ENCODE data around the gene FRMD1. TPM values are rescaled to one million over a fixed set of nuclear protein-coding genes. Genes with fewer than 3 reads are reported as not detected.

The FRMD1 gene
- total and polyA plus RNA-seq, 2 of the 8 experiments (the other 6 are each of a cell fraction or from before 2014, with no cell fraction given), result 0.36 TPM; not detected in 1

DNA sequence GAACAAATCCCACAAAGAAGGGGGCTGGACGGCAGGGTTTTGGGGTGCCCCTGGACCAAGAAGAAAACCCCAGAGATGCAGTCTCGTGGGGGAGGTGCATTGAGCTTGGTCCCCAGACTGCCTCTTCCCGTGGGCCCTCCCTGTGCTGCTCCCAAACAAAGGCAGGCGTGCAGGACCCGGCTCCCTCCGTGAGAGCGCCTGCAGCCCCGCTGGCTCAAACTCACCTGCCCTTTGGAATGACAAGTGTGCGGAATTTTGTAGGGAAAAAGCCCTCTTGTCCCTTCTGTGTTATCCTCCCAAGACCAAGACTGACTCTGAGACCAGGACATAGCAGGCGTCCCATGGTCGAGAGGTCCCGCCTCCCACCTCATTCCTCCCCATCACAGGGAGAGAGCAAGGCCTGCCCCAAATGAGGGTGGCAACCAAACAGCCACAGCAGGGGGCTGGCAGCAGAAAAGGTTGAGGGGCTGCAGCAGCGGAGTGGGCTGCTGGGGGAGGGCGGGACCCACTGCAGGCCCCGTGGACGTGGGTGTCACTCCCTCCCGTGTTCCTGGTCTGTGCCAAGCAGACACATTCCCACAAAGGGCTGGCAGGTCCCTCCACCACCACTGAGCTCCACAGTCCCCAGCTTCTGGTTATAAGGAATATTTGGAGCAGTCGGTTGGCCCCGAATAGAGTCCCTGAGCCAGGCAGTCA is 5.6 kb upstream of the FRMD1 start (continued):
- TF ChIP-seq, protein P1, sequence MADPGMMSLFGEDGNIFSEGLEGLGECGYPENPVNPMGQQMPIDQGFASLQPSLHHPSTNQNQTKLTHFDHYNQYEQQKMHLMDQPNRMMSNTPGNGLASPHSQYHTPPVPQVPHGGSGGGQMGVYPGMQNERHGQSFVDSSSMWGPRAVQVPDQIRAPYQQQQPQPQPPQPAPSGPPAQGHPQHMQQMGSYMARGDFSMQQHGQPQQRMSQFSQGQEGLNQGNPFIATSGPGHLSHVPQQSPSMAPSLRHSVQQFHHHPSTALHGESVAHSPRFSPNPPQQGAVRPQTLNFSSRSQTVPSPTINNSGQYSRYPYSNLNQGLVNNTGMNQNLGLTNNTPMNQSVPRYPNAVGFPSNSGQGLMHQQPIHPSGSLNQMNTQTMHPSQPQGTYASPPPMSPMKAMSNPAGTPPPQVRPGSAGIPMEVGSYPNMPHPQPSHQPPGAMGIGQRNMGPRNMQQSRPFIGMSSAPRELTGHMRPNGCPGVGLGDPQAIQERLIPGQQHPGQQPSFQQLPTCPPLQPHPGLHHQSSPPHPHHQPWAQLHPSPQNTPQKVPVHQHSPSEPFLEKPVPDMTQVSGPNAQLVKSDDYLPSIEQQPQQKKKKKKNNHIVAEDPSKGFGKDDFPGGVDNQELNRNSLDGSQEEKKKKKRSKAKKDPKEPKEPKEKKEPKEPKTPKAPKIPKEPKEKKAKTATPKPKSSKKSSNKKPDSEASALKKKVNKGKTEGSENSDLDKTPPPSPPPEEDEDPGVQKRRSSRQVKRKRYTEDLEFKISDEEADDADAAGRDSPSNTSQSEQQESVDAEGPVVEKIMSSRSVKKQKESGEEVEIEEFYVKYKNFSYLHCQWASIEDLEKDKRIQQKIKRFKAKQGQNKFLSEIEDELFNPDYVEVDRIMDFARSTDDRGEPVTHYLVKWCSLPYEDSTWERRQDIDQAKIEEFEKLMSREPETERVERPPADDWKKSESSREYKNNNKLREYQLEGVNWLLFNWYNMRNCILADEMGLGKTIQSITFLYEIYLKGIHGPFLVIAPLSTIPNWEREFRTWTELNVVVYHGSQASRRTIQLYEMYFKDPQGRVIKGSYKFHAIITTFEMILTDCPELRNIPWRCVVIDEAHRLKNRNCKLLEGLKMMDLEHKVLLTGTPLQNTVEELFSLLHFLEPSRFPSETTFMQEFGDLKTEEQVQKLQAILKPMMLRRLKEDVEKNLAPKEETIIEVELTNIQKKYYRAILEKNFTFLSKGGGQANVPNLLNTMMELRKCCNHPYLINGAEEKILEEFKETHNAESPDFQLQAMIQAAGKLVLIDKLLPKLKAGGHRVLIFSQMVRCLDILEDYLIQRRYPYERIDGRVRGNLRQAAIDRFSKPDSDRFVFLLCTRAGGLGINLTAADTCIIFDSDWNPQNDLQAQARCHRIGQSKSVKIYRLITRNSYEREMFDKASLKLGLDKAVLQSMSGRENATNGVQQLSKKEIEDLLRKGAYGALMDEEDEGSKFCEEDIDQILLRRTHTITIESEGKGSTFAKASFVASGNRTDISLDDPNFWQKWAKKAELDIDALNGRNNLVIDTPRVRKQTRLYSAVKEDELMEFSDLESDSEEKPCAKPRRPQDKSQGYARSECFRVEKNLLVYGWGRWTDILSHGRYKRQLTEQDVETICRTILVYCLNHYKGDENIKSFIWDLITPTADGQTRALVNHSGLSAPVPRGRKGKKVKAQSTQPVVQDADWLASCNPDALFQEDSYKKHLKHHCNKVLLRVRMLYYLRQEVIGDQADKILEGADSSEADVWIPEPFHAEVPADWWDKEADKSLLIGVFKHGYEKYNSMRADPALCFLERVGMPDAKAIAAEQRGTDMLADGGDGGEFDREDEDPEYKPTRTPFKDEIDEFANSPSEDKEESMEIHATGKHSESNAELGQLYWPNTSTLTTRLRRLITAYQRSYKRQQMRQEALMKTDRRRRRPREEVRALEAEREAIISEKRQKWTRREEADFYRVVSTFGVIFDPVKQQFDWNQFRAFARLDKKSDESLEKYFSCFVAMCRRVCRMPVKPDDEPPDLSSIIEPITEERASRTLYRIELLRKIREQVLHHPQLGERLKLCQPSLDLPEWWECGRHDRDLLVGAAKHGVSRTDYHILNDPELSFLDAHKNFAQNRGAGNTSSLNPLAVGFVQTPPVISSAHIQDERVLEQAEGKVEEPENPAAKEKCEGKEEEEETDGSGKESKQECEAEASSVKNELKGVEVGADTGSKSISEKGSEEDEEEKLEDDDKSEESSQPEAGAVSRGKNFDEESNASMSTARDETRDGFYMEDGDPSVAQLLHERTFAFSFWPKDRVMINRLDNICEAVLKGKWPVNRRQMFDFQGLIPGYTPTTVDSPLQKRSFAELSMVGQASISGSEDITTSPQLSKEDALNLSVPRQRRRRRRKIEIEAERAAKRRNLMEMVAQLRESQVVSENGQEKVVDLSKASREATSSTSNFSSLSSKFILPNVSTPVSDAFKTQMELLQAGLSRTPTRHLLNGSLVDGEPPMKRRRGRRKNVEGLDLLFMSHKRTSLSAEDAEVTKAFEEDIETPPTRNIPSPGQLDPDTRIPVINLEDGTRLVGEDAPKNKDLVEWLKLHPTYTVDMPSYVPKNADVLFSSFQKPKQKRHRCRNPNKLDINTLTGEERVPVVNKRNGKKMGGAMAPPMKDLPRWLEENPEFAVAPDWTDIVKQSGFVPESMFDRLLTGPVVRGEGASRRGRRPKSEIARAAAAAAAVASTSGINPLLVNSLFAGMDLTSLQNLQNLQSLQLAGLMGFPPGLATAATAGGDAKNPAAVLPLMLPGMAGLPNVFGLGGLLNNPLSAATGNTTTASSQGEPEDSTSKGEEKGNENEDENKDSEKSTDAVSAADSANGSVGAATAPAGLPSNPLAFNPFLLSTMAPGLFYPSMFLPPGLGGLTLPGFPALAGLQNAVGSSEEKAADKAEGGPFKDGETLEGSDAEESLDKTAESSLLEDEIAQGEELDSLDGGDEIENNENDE (IDR thresholded peaks at IDR 0.05; ENCODE audit: insufficient replicate concordance, low read length), result no peak
- TF ChIP-seq KDM1A (IDR thresholded peaks at IDR 0.05; ENCODE audit: borderline replicate concordance, low read length), result no peak
- TF ChIP-seq NRF1 (IDR thresholded peaks at IDR 0.05; ENCODE audit: low read depth, low read length), result no peak
- no peak for TF ChIP-seq SRF (IDR thresholded peaks at IDR 0.05; ENCODE audit: low read depth, low read length)
- no peak for TF ChIP-seq SUZ12 (IDR thresholded peaks at IDR 0.05; ENCODE audit: low read length)
- TF ChIP-seq JUND (IDR thresholded peaks at IDR 0.05; ENCODE audit: low read length), result no peak
- TF ChIP-seq BACH1 (IDR thresholded peaks at IDR 0.05; ENCODE audit: low read length), result no peak
- TF ChIP-seq ASH2L (IDR thresholded peaks at IDR 0.05; ENCODE audit: low read length), result no peak
- no peak for TF ChIP-seq PHF8 (conservative IDR thresholded peaks at IDR 0.05; ENCODE audit: low read depth, low read length)
- TF ChIP-seq, protein P2, sequence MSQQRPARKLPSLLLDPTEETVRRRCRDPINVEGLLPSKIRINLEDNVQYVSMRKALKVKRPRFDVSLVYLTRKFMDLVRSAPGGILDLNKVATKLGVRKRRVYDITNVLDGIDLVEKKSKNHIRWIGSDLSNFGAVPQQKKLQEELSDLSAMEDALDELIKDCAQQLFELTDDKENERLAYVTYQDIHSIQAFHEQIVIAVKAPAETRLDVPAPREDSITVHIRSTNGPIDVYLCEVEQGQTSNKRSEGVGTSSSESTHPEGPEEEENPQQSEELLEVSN (IDR thresholded peaks at IDR 0.05), result no peak
- no peak for TF ChIP-seq JUN (IDR thresholded peaks at IDR 0.05; ENCODE audit: low read depth, low read length)
